ENCODE measurements around the gene PCDHA11. TPM values are rescaled to one million over a fixed set of nuclear protein-coding genes. Genes with fewer than 3 reads are reported as not detected.
"Not testable (repeated sequence)": the region's sequence is repeated elsewhere in the genome, so short reads cannot be mapped to it uniquely, and the experiment has no call there.

The PCDHA11 gene
- total RNA-seq, 4 donors from 2014 or later: 0.48 to 1.2 TPM; not detected in 2

DNA sequence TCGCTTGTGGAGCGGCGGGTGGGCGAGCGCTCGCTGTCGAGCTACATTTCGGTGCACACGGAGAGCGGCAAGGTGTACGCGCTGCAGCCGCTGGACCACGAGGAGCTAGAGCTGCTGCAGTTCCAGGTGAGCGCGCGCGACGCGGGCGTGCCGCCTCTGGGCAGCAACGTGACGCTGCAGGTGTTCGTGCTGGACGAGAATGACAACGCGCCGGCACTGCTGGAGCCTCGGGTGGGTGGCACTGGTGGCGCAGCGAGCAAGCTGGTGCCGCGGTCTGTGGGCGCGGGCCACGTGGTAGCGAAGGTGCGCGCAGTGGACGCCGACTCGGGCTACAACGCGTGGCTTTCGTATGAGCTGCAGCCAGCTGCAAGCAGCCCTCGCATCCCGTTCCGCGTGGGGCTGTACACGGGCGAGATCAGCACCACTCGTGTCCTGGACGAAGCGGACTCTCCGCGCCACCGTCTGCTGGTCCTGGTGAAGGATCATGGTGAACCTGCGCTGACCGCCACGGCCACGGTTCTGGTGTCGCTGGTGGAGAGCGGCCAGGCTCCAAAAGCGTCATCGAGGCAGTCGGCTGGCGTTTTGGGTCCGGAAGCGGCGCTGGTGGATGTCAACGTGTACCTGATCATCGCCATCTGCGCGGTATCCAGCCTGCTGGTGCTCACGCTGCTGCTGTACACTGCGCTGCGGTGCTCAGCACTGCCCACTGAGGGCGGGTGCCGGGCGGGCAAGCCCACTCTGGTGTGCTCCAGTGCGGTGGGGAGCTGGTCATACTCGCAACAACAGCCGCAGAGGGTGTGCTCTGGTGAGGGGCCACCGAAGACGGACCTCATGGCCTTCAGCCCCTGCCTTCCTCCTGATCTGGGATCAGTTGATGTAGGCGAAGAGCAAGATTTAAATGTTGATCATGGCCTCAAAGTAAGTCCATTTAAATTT is 25.7 kb upstream of the PCDHA11 start:
- Histone ChIP-seq H3K36me3 (no peaks in the 10 kb centered on the region), H3K4me3 (no peak overlapping the region), H3K27ac (no peak overlapping the region), H3K27me3 (peaks cover 22% of the 10 kb centered on the region), H3K9me3 (peaks cover 5 to 31% of the 10 kb centered on the region in 2 donors), H3K4me1 (no peaks in the 10 kb centered on the region)
- DNase-seq: no peak
- intact Hi-C loops (cut with DNase I; ENCODE audit: low total_unique reads) (no loop called here), in situ Hi-C loops (cut with MboI; ENCODE audit: low pct_ligation_motif_present in 1 of 4, low pct_unique_long_range_greater_than_20kb in 1 of 4, low sequenced_read_pairs in 3 of 4) (no loop called here)
- TF ChIP-seq POLR2AphosphoS5 (IDR thresholded peaks at IDR 0.05) (no peak), POLR2A (IDR thresholded peaks at IDR 0.05) (no peak), EP300 (IDR thresholded peaks at IDR 0.05; ENCODE audit: low read depth) (no peak)
- TF ChIP-seq, protein P1, sequence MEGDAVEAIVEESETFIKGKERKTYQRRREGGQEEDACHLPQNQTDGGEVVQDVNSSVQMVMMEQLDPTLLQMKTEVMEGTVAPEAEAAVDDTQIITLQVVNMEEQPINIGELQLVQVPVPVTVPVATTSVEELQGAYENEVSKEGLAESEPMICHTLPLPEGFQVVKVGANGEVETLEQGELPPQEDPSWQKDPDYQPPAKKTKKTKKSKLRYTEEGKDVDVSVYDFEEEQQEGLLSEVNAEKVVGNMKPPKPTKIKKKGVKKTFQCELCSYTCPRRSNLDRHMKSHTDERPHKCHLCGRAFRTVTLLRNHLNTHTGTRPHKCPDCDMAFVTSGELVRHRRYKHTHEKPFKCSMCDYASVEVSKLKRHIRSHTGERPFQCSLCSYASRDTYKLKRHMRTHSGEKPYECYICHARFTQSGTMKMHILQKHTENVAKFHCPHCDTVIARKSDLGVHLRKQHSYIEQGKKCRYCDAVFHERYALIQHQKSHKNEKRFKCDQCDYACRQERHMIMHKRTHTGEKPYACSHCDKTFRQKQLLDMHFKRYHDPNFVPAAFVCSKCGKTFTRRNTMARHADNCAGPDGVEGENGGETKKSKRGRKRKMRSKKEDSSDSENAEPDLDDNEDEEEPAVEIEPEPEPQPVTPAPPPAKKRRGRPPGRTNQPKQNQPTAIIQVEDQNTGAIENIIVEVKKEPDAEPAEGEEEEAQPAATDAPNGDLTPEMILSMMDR (IDR thresholded peaks at IDR 0.05): no peak
- WGBS, 2 donors (ENCODE audit: low coverage in 1 of 2): 83% methylated on average over 87 of the region's 87 CpGs; no CpG with 5 or more reads in 1 of the 2 donors

DNA sequence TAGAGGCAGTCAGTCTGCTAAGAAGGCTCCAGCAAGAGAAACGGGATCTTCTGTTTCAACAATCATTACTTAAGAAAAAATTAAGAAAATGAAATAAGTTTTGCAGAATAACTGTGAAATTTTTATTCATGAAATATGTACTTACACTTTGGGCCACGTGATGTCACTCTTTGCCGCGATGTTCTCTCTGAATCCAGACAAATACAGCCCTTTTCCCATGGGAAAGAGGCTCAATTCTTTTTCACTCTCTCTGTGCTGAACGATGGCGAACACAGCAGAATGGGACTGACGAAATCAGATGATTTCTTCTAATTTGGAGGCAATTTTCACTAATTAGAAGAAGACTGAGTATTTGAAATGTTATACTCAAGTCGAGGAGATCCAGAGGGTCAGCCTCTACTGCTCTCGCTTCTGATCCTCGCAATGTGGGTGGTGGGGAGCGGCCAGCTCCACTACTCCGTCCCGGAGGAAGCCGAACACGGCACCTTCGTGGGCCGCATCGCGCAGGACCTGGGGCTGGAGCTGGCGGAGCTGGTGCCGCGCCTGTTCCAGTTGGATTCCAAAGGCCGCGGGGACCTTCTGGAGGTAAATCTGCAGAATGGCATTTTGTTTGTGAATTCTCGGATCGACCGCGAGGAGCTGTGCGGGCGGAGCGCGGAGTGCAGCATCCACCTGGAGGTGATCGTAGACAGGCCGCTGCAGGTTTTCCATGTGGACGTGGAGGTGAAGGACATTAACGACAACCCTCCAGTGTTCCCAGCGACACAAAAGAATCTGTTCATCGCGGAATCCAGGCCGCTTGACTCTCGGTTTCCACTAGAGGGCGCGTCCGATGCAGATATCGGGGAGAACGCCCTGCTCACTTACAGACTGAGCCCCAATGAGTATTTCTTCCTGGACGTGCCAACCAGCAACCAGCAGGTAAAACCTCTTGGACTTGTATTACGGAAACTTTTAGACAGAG is 20.3 kb upstream of the PCDHA11 start, which contains the start of gene PCDHA9:
PCDHA9 (plus strand) TSS at position 244 of the 964 bp plus-strand sequence; CDS start at position 358, 114 bp downstream.
- H3K4me1 ChIP-seq; H3K4me3 ChIP-seq; H3K27ac ChIP-seq; intact Hi-C loops (cut with DNase I; ENCODE audit: low total_unique reads); DNase-seq; in situ Hi-C loops (cut with MboI; ENCODE audit: low pct_ligation_motif_present in 1 of 4, low pct_unique_long_range_greater_than_20kb in 1 of 4, low sequenced_read_pairs in 3 of 4); H3K36me3 ChIP-seq: not testable (repeated sequence)
- 48 to 63% methylated on average over 8 to 27 of the region's 48 CpGs for WGBS, 2 donors (ENCODE audit: low coverage in 1 of 2)
- H3K9me3 ChIP-seq: peaks cover 10 to 27% of the 10 kb centered on the region in 2 donors
- peaks cover 26% of the 10 kb centered on the region for H3K27me3 ChIP-seq

DNA sequence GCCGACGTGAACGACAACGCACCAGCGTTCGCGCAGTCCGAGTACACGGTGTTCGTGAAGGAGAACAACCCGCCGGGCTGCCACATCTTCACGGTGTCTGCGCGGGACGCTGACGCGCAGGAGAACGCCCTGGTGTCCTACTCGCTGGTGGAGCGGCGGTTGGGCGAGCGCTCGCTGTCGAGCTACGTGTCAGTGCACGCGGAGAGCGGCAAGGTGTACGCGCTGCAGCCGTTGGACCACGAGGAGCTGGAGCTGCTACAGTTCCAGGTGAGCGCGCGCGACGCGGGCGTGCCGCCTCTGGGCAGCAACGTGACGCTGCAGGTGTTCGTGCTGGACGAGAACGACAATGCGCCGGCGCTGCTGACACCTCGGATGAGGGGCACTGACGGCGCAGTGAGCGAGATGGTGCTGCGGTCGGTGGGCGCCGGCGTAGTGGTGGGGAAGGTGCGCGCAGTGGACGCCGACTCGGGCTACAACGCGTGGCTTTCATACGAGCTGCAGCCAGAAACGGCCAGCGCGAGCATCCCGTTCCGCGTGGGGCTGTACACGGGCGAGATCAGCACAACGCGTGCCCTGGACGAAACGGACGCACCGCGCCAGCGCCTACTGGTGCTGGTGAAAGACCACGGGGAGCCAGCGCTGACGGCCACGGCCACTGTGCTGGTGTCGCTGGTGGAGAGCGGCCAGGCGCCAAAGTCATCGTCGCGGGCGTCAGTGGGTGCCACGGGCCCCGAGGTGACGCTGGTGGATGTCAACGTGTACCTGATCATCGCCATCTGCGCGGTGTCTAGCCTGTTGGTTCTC is 18.7 kb upstream of the PCDHA11 start:
- WGBS, 2 donors (ENCODE audit: low coverage in 1 of 2): 78% methylated on average over 98 of the region's 101 CpGs; no CpG with 5 or more reads in 1 of the 2 donors
- peaks cover 6 to 31% of the 10 kb centered on the region in 2 donors for H3K9me3 ChIP-seq
- DNase-seq; in situ Hi-C loops (cut with MboI; ENCODE audit: low pct_ligation_motif_present in 1 of 4, low pct_unique_long_range_greater_than_20kb in 1 of 4, low sequenced_read_pairs in 3 of 4); H3K36me3 ChIP-seq; H3K4me1 ChIP-seq; H3K4me3 ChIP-seq; H3K27ac ChIP-seq; intact Hi-C loops (cut with DNase I; ENCODE audit: low total_unique reads): not testable (repeated sequence)
- peaks cover 26% of the 10 kb centered on the region for H3K27me3 ChIP-seq

DNA sequence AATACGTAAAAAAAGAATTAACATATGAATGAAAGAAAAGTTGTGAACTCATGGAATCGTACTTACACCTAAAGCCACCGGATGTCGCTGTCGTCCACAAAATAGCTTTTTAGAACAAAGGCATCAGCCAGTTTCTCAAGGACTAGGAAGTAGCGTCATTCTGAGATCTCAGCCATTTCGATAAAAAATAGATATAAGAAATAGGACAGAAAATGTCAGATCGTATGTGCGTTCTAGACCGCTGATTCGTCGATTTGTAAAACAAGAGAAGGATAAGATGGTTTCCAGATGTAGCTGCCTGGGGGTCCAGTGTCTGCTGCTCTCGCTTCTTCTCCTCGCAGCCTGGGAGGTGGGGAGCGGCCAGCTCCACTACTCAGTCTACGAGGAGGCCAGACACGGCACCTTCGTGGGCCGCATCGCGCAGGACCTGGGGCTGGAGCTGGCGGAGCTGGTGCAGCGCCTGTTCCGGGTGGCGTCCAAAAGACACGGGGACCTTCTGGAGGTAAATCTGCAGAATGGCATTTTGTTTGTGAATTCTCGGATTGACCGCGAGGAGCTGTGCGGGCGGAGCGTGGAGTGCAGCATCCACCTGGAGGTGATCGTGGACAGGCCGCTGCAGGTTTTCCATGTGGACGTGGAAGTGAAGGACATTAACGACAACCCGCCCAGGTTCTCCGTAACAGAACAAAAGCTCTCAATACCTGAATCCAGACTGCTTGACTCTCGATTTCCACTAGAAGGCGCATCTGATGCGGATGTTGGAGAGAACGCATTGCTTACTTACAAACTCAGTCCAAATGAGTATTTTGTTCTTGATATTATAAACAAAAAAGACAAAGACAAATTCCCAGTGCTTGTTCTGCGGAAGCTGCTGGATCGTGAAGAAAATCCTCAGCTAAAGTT is 12.7 kb upstream of the PCDHA11 start, which contains the start of gene PCDHA10:
PCDHA10 (plus strand) TSS at position 126 of the 903 bp plus-strand sequence; CDS start at position 278, 152 bp downstream.
- H3K4me3 ChIP-seq: peak within 1 kb of the TSS in 1 of 4 donors; percentile 4
- TF ChIP-seq POLR2A (IDR thresholded peaks at IDR 0.05) (no peak), POLR2AphosphoS5 (IDR thresholded peaks at IDR 0.05) (no peak), EP300 (IDR thresholded peaks at IDR 0.05; ENCODE audit: low read depth) (no peak)
- TF ChIP-seq, protein P1 (IDR thresholded peaks at IDR 0.05): no peak

More for the DNA sequence above, 12.7 kb upstream of the PCDHA11 start, which contains the start of gene PCDHA10:
- Histone ChIP-seq H3K27me3 (peaks cover 4% of the 10 kb centered on the region), H3K36me3 (no peaks in the 10 kb centered on the region), H3K27ac (no peak within 1 kb of the TSS), H3K9me3 (peaks cover 15 to 21% of the 10 kb centered on the region in 2 donors), H3K4me1 (no peaks in the 10 kb centered on the region)
- in situ Hi-C loops (cut with MboI; ENCODE audit: low pct_ligation_motif_present in 1 of 4, low pct_unique_long_range_greater_than_20kb in 1 of 4, low sequenced_read_pairs in 3 of 4): no loop called here
- intact Hi-C loops (cut with DNase I; ENCODE audit: low total_unique reads): no loop called here
- whole genome bisulfite sequencing, 2 donors (ENCODE audit: low coverage in 1 of 2): 52 to 64% methylated on average over 20 to 44 of the region's 44 CpGs
- no peak for DNase-seq

Measured in transverse colon (tissue), 4 donors.